H1 (cell line): ENCODE results near the gene SOX6. TPM values are rescaled to one million over a fixed set of nuclear protein-coding genes. Genes with fewer than 3 reads are reported as not detected.

ENCODE experiments used
- CTCF ChIA-PET: fragments of 300-600 bp; sonication (Branson Sonifier 250); formaldehyde crosslinking; loops from one replicate; lab custom pipeline; 2021; ENCODE audit not compliant: partially characterized antibody; lab: Charles Lee
- POLR2A ChIA-PET: fragments of 300-600 bp; sonication (Branson Sonifier 250); formaldehyde crosslinking; loops from one replicate; lab custom pipeline; 2021; ENCODE audit warnings: inconsistent platforms; ENCODE audit not compliant: partially characterized antibody; lab: Charles Lee
- DNase-seq, 2 experiments: peaks; one replicate each; pipeline versions ENCODE4 v3.0.0 to v3.0.0-alpha.2; 2010 to 2022; ENCODE audit warnings: low spot score in 2 of 2, low read depth in 1 of 2, mixed read lengths in 1 of 2
- FAIRE-seq: peaks from 2 replicates; lab custom pipeline; 2011; peaks lifted over from hg19 to GRCh38; lab: Jason Lieb, UNC
- H2AFZ ChIP-seq: 2 replicates; pipeline ENCODE4 v1.8.1; 2012; ENCODE audit warnings: low read length, inconsistent platforms
- H2AK5ac ChIP-seq: 2 replicates; pipeline ENCODE4 v1.6.1; 2013; ENCODE audit warnings: low read depth, low read length
- H2BK120ac ChIP-seq: replicated peaks from 2 replicates; pipeline ENCODE3; 2013; ENCODE audit warnings: low read depth, low read length, inconsistent platforms
- H2BK12ac ChIP-seq: 2 replicates; pipeline ENCODE4 v1.6.1; 2013; ENCODE audit warnings: low read depth, low read length
- H2BK15ac ChIP-seq: 2 replicates; pipeline ENCODE4 v1.6.1; 2013; ENCODE audit warnings: low read length
- H2BK20ac ChIP-seq: 2 replicates; pipeline ENCODE4 v1.6.1; 2013; ENCODE audit warnings: low read length
- H2BK5ac ChIP-seq: 2 replicates; pipeline ENCODE4 v1.6.1; 2013; ENCODE audit warnings: low read depth, low read length
- H3K14ac ChIP-seq: 2 replicates; pipeline ENCODE4 v1.6.1; 2013; ENCODE audit warnings: inconsistent platforms; ENCODE audit not compliant: insufficient read length
- H3K18ac ChIP-seq: 2 replicates; pipeline ENCODE4 v1.6.1; 2013; ENCODE audit warnings: low read length; ENCODE audit errors: extremely low read depth
- H3K23ac ChIP-seq: 2 replicates; pipeline ENCODE4 v1.6.1; 2013; ENCODE audit warnings: inconsistent platforms; ENCODE audit not compliant: insufficient read length
- H3K23me2 ChIP-seq: 2 replicates; pipeline ENCODE4 v1.6.1; 2013; ENCODE audit warnings: low read depth, low read length
- H3K27ac ChIP-seq: 2 replicates; pipeline ENCODE4 v1.6.1; 2011; ENCODE audit warnings: low read depth, low read length, inconsistent platforms
- H3K27me3 ChIP-seq, 4 experiments: replicated peaks in 1 of 4; 1 replicate in 1 of 4; 2 replicates in 3 of 4; pipeline versions ENCODE4 v1.6.1 to v1.8.1; 2011 to 2013; ENCODE audit warnings: low read length in 3 of 4, mild to moderate bottlenecking in 3 of 4, inconsistent platforms in 2 of 4, mixed read lengths in 2 of 4, moderate library complexity in 1 of 4; ENCODE audit not compliant: control insufficient read depth in 3 of 4, insufficient read depth in 3 of 4; ENCODE audit errors: extremely low read depth in 1 of 4
- H3K36me3 ChIP-seq, 4 experiments: 2 replicates each; pipeline versions ENCODE4 v1.6.1 to v1.8.1; 2011 to 2013; ENCODE audit warnings: mild to moderate bottlenecking in 4 of 4, low read length in 3 of 4, moderate library complexity in 2 of 4, control low read depth in 1 of 4, inconsistent platforms in 1 of 4; ENCODE audit not compliant: insufficient read depth in 4 of 4, control insufficient read depth in 2 of 4
- H3K4ac ChIP-seq: replicated peaks from 2 replicates; pipeline ENCODE3; 2013; ENCODE audit warnings: low read length, low read depth, mixed read lengths, inconsistent platforms; ENCODE audit not compliant: insufficient read length
- H3K4me1 ChIP-seq, 4 experiments: replicated peaks in 1 of 4; 1 replicate in 1 of 4; 2 replicates in 3 of 4; pipeline versions ENCODE4 v1.6.1 to v1.8.1; 2011 to 2013; ENCODE audit warnings: low read length in 3 of 4, inconsistent platforms in 2 of 4, mixed read lengths in 1 of 4; ENCODE audit not compliant: insufficient read depth in 4 of 4, control insufficient read depth in 3 of 4
- H3K4me2 ChIP-seq, 2 experiments: 2 replicates each; pipeline versions ENCODE4 v1.6.1 to v1.8.1; 2011 to 2013; ENCODE audit warnings: low read depth in 2 of 2, low read length in 2 of 2, control low read depth in 1 of 2, inconsistent platforms in 1 of 2, mild to moderate bottlenecking in 1 of 2; ENCODE audit not compliant: insufficient read depth in 1 of 2
- H3K4me3 ChIP-seq, 4 experiments: fragments of 200-600, 300-600 bp in 1 of 4; sonication (generic), shearing (Covaris generic), sonication (Bioruptor Twin) in 1 of 4; 2 replicates each; pipeline versions ENCODE4 v1.5.1 to v1.8.1; 2011 to 2016; ENCODE audit warnings: low read length in 4 of 4, low read depth in 3 of 4, control low read depth in 2 of 4, inconsistent platforms in 2 of 4, mild to moderate bottlenecking in 2 of 4, mixed read lengths in 1 of 4, moderate library complexity in 1 of 4; ENCODE audit not compliant: insufficient read depth in 2 of 4; ENCODE audit errors: extremely low read depth in 1 of 4
- H3K56ac ChIP-seq: replicated peaks from 2 replicates; pipeline ENCODE3; 2013; ENCODE audit warnings: low read depth, mild to moderate bottlenecking, mixed read lengths, low read length, inconsistent platforms; ENCODE audit not compliant: insufficient read length
- H3K79me1 ChIP-seq: 2 replicates; pipeline ENCODE4 v1.6.1; 2013; ENCODE audit warnings: low read depth, low read length, control low read depth
- H3K79me2 ChIP-seq, 2 experiments: 2 replicates each; pipeline versions ENCODE4 v1.6.1 to v1.8.1; 2012 to 2013; ENCODE audit warnings: low read length in 2 of 2, mild to moderate bottlenecking in 2 of 2, inconsistent platforms in 1 of 2; ENCODE audit not compliant: insufficient read depth in 2 of 2, control insufficient read depth in 1 of 2
- H3K9ac ChIP-seq, 4 experiments: replicated peaks in 1 of 4; 1 replicate in 1 of 4; 2 replicates in 3 of 4; pipeline versions ENCODE4 v1.6.1 to v1.8.1; 2011 to 2013; ENCODE audit warnings: low read depth in 3 of 4, low read length in 3 of 4, control low read depth in 2 of 4, mild to moderate bottlenecking in 2 of 4, moderate library complexity in 2 of 4, inconsistent platforms in 1 of 4; ENCODE audit errors: extremely low read depth in 1 of 4
- H3K9me3 ChIP-seq, 2 experiments: 2 replicates each; pipeline versions ENCODE4 v1.6.1 to v1.8.1; 2012 to 2013; ENCODE audit warnings: mild to moderate bottlenecking in 2 of 2, moderate library complexity in 2 of 2, control low read depth in 1 of 2, inconsistent platforms in 1 of 2, low read depth in 1 of 2, low read length in 1 of 2, mixed read lengths in 1 of 2; ENCODE audit not compliant: insufficient read depth in 2 of 2
- H4K20me1 ChIP-seq, 2 experiments: replicated peaks in 1 of 2; 2 replicates each; pipeline versions ENCODE3 to v1.8.1; 2011 to 2013; ENCODE audit warnings: inconsistent platforms in 2 of 2, low read length in 2 of 2, mild to moderate bottlenecking in 1 of 2; ENCODE audit not compliant: insufficient read depth in 2 of 2, control insufficient read depth in 1 of 2
- H4K5ac ChIP-seq: 2 replicates; pipeline ENCODE4 v1.6.1; 2013; ENCODE audit warnings: low read length, low read depth, mixed read lengths, inconsistent platforms; ENCODE audit not compliant: insufficient read length
- H4K8ac ChIP-seq: 2 replicates; pipeline ENCODE4 v1.8.0; 2013; ENCODE audit warnings: mild to moderate bottlenecking, moderate library complexity, low read length, inconsistent platforms; ENCODE audit not compliant: insufficient read depth; ENCODE audit errors: extremely low read depth
- H4K91ac ChIP-seq: replicated peaks from 2 replicates; pipeline ENCODE3; 2013; ENCODE audit warnings: low read length, mixed read lengths, inconsistent platforms; ENCODE audit not compliant: insufficient read length
- CHD1 ChIP-seq: IDR thresholded peaks from 2 replicates; pipeline ENCODE4 v1.6.1; 2012; ENCODE audit warnings: low read depth, low read length, improper control_type of control experiment
- EZH2 ChIP-seq: fragments of 200-600 bp; sonication (generic); IDR thresholded peaks from 2 replicates; pipeline ENCODE4 v1.7.1; 2012; ENCODE audit warnings: low read depth, mild to moderate bottlenecking, moderate library complexity, low read length, inconsistent platforms; ENCODE audit not compliant: severe bottlenecking
- GTF2F1 ChIP-seq: IDR thresholded peaks from 2 replicates; pipeline ENCODE4 v1.6.1; 2012; ENCODE audit warnings: low read depth, low read length, improper control_type of control experiment, borderline replicate concordance
- HDAC2 ChIP-seq, 2 experiments: fragments of 300-600 bp in 1 of 2; sonication (generic) in 1 of 2; IDR thresholded peaks; 2 replicates each; pipeline ENCODE4 v1.6.1; 2011 to 2012; ENCODE audit warnings: low read depth in 2 of 2, low read length in 2 of 2, mild to moderate bottlenecking in 2 of 2, moderate library complexity in 2 of 2, borderline replicate concordance in 1 of 2, inconsistent platforms in 1 of 2
- JUND ChIP-seq: IDR thresholded peaks from 2 replicates; pipeline ENCODE4 v1.6.1; 2011; ENCODE audit warnings: mild to moderate bottlenecking, improper control_type of control experiment, low read length
- MAFK ChIP-seq: IDR thresholded peaks from 2 replicates; pipeline ENCODE4 v1.6.1; 2012; ENCODE audit warnings: low read depth, mild to moderate bottlenecking, improper control_type of control experiment, low read length
- PHF8 ChIP-seq: fragments of 200-600 bp; sonication (generic); conservative IDR thresholded peaks from 2 replicates; pipeline ENCODE4 v1.7.1; 2012; ENCODE audit warnings: low read depth, mild to moderate bottlenecking, inconsistent platforms, low read length, moderate library complexity
- SIRT6 ChIP-seq: IDR thresholded peaks from one replicate; pipeline ENCODE4 v1.7.1; 2012; ENCODE audit warnings: low read length, inconsistent platforms
- ZNF274 ChIP-seq: IDR thresholded peaks from 2 replicates; pipeline ENCODE4 v1.7.0; 2012; ENCODE audit warnings: low read length, borderline replicate concordance; ENCODE audit errors: extremely low read depth
- WGBS, 2 experiments: shearing (Covaris generic) in 1 of 2; methylation state at CpG; one replicate each; pipeline versions ENCODE4 v1.1.6 to v1.1.7; 2013 to 2015; ENCODE audit warnings: low lambda C conversion rate in 2 of 2, mixed read lengths in 2 of 2, inconsistent platforms in 1 of 2, low coverage in 1 of 2, missing lambda C conversion rate in 1 of 2; ENCODE audit not compliant: insufficient replicate concordance in 2 of 2, insufficient coverage in 1 of 2, insufficient read length in 1 of 2; ENCODE audit errors: extremely low coverage in 1 of 2, missing lambda C conversion rate in 1 of 2; 5-methylcytosine and 5-hydroxymethylcytosine counted together
- polyA plus RNA-seq, 7 experiments: library from polyadenylated mRNA; depleted of rRNA in 3 of 7; stranded (reverse) in 5 of 7; unstranded in 2 of 7; fragments of >200 nt in 5 of 7; fragments of 200-250 nt in 2 of 7; gene quantifications; 1 replicate in 5 of 7; 2 replicates in 1 of 7; 4 replicates in 1 of 7; pipeline versions ENCODE4 v1.2.1 to v1.2.3, GENCODE V29; 2011 to 2013; ENCODE audit warnings: missing spikeins in 2 of 7, mixed read lengths in 2 of 7
- total RNA-seq: library from RNA; stranded (reverse); fragmentation: NEBNext Ultra II Directional; extraction: Animal tissue kit (Norgen Biotek cat#: 25700); gene quantifications from 2 replicates; pipeline ENCODE4 v1.2.1, GENCODE V29; 2021

Gene SOX6
- total and polyA plus RNA-seq, 2 of the 8 experiments (the other 6 are each of a cell fraction or from before 2014, with no cell fraction given), result 0.09 TPM; not detected in 1

GRCh38 chr11:16151138-16151537, 205.2 kb downstream of the SOX6 start:
- H3K14ac ChIP-seq, result no peak overlapping the region
- no peak overlapping the region for H3K9ac ChIP-seq
- H4K8ac ChIP-seq, result no peak overlapping the region
- no peak overlapping the region for H4K5ac ChIP-seq
- H3K36me3 ChIP-seq, result no peaks in the 10 kb centered on the region
- no peak overlapping the region for H3K4me3 ChIP-seq
- H3K56ac ChIP-seq, result no peak overlapping the region
- no peak overlapping the region for H3K4ac ChIP-seq
- no peak overlapping the region for H3K27ac ChIP-seq
- ChIA-PET CTCF (no interaction called here), POLR2A (no interaction called here)
- no peaks in the 10 kb centered on the region for H3K27me3 ChIP-seq
- no peak overlapping the region for H2AK5ac ChIP-seq
- no peak overlapping the region for H2BK120ac ChIP-seq
- no peak overlapping the region for H2AFZ ChIP-seq
- TF ChIP-seq PHF8, result no peak
- TF ChIP-seq ZNF274, result no peak
- no peak for TF ChIP-seq CHD1
- TF ChIP-seq MAFK, result peak; percentile 41; the same call in 1 of the 2 replicates
- TF ChIP-seq SIRT6, result no peak
- TF ChIP-seq EZH2, result no peak
- TF ChIP-seq GTF2F1, result no peak
- no peak for TF ChIP-seq HDAC2 (IDR thresholded peaks at IDR 0.05; ENCODE audit: borderline replicate concordance in 1 of 2, low read depth in 2 of 2, low read length in 2 of 2)
- no peak for TF ChIP-seq JUND
- no peak overlapping the region for H4K91ac ChIP-seq
- no peak overlapping the region for H3K4me2 ChIP-seq
- H2BK5ac ChIP-seq, result no peak overlapping the region
- H2BK20ac ChIP-seq, result no peak overlapping the region
- FAIRE-seq, result no peak
- no peak overlapping the region for H2BK15ac ChIP-seq
- H3K23me2 ChIP-seq, result no peaks in the 10 kb centered on the region
- no peak for DNase-seq
- H3K79me2 ChIP-seq, result no peaks in the 10 kb centered on the region
- no peaks in the 10 kb centered on the region for H3K79me1 ChIP-seq
- 91% methylated on average over 6 of the region's 6 CpGs; no CpG with 5 or more reads in 1 of the 2 experiments for WGBS, 2 experiments
- H3K4me1 ChIP-seq, result 0 out of 7 replicates have a peak, but pooled peaks cover 0 to 2% (median 0%) of the 10 kb centered on the region in 4 experiments
- no peaks in the 10 kb centered on the region for H3K9me3 ChIP-seq
- no peak overlapping the region for H2BK12ac ChIP-seq
- no peaks in the 10 kb centered on the region for H4K20me1 ChIP-seq
- no peak overlapping the region for H3K23ac ChIP-seq
- H3K18ac ChIP-seq, result no peak overlapping the region
